Astrocyte of the cerebellum (primary cell): Measurements from ENCODE around the gene DYRK1A.

ENCODE experiments used
- DNase-seq: peaks from one replicate; pipeline ENCODE4 v3.0.0-alpha.2; 2011; ENCODE audit warnings: low read depth
- H3K4me3 ChIP-seq: 2 replicates; pipeline ENCODE4 v1.5.1; 2011; ENCODE audit warnings: mild to moderate bottlenecking, low read depth, low read length, moderate library complexity
- in situ Hi-C: cut with HindIII; loops from 2 replicates; pipeline ENCODE4 v1.10.0; 2017; ENCODE audit warnings: low sequenced_read_pairs
- TF ChIP-seq, protein P1 (sequence below): IDR thresholded peaks from 2 replicates; pipeline ENCODE4 v1.5.1; 2012; ENCODE audit warnings: low read length, low read depth, moderate library complexity, mild to moderate bottlenecking; ENCODE audit errors: missing control alignments

Gene DYRK1A

DNA sequence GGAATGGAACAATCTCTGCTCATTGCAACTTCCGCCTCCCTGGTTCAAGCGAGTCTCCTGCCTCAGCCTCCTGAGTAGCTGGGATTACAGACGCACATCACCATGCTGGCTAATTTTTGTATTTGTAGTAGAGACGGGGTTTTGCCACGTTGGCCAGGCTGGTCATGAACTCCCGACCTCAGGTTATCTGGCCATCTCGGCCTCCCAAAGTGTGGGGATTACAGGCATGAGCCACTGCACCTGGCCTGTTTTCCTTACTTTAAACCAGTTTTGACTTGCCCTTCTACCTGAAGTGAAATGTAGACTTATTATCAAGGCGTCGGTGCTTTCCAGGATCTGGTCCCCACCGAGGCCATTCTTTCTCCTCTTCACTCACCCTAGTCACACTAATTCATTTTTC lies 141.8 kb downstream of the DYRK1A start:
- TF ChIP-seq, protein P1, sequence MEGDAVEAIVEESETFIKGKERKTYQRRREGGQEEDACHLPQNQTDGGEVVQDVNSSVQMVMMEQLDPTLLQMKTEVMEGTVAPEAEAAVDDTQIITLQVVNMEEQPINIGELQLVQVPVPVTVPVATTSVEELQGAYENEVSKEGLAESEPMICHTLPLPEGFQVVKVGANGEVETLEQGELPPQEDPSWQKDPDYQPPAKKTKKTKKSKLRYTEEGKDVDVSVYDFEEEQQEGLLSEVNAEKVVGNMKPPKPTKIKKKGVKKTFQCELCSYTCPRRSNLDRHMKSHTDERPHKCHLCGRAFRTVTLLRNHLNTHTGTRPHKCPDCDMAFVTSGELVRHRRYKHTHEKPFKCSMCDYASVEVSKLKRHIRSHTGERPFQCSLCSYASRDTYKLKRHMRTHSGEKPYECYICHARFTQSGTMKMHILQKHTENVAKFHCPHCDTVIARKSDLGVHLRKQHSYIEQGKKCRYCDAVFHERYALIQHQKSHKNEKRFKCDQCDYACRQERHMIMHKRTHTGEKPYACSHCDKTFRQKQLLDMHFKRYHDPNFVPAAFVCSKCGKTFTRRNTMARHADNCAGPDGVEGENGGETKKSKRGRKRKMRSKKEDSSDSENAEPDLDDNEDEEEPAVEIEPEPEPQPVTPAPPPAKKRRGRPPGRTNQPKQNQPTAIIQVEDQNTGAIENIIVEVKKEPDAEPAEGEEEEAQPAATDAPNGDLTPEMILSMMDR, result no peak
- DNase-seq, result no peak
- H3K4me3 ChIP-seq, result no peak overlapping the region
- in situ Hi-C loops, result no loop called here

DNA sequence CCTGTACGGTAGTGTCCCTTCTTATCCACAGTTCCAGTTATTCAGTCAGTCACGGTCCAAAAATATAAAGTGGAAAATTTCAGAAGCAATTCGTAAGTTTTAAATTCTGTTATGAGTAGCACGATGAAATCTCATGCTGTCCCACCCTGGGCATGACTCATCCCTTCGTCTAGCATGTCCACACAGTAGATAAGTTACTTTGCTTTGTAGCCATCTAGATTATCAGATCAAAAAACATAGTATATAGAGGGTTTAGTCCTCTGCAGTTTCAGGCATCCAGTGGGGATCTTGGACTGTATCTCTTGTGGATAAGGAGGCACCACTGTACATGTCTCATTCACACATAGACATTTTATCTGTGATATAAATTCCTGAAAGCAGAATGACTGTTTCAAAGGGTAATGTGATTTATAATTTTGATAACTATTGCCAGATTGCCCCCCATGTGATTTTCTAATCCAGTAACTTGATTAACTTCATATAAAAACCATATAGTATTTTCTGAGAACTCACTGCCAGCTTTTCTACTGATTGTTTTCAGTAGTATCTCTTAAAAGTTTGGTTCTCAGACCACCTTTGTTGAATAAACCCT lies 143.3 kb downstream of the DYRK1A start:
- no peak overlapping the region for H3K4me3 ChIP-seq
- in situ Hi-C loops, result no loop called here
- TF ChIP-seq, protein P1, result no peak
- DNase-seq, result no peak

GRCh38 chr21:37511848-37512247 lies 145.3 kb downstream of the DYRK1A start:
- H3K4me3 ChIP-seq, result no peak overlapping the region
- TF ChIP-seq, protein P1, result no peak
- no peak for DNase-seq
- in situ Hi-C loops, result no loop called here

GRCh38 chr21:37513383-37513782 lies 146.8 kb downstream of the DYRK1A start:
- no peak for DNase-seq
- in situ Hi-C loops, result no loop called here
- no peak overlapping the region for H3K4me3 ChIP-seq
- TF ChIP-seq, protein P1, result no peak

DNA sequence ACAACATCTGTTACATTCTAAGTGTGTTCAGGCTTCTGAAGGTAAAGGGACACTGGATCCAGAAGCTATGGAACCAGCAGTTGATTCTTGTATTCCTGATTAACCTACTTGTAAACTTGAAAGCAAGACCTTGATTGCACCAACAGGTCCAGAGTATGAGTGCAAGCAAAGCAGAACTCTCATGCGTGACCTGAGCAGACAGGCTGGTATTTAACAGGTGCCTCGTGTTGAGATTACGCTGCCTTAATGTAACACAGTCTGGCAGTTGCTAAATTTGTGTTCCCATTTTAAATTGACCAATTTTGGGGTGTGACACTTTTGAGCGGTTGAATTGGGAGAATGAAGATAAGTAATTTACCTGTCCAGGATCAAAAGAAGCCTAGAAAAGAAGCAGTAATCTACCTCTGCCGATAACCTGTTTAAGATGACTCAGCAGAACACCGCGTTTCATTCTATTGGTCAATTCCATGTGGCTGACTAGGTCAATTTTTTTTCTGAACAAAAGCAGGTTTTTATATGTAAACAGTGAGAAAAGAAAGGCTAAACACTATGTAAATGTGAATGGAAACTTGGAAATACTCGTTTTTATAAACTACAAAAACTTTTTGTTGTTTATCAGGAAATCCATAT lies 147.6 kb downstream of the DYRK1A start:
- in situ Hi-C loops, result no loop called here
- DNase-seq, result no peak
- TF ChIP-seq, protein P1, result no peak
- H3K4me3 ChIP-seq, result no peak overlapping the region

- TF ChIP-seq, protein P1, result no peak
- no peak for DNase-seq
- no peak overlapping the region for H3K4me3 ChIP-seq
- in situ Hi-C loops, result no loop called here
These were observed 150.4 kb downstream of the DYRK1A start for GRCh38 chr21:37516998-37517397.
